Karpas-422 (cell line): ENCODE data around the gene RUNX1. TPM values are rescaled to one million over a fixed set of nuclear protein-coding genes. Genes with fewer than 3 reads are reported as not detected.

ENCODE experiments used
- DNase-seq: peaks from one replicate; pipeline ENCODE4 v3.0.0-alpha.2; 2015
- H2AFZ ChIP-seq: fragments of 200-600 bp; sonication (generic); 2 replicates; pipeline ENCODE4 v1.6.1; 2014; ENCODE audit warnings: antibody characterized with exemption, low read length, mixed read lengths
- H3K27ac ChIP-seq: fragments of 200-600 bp; sonication (generic); 2 replicates; pipeline ENCODE4 v1.5.1; 2014; ENCODE audit warnings: mild to moderate bottlenecking, low read length, moderate library complexity
- H3K27me3 ChIP-seq: fragments of 200-600 bp; sonication (generic); 2 replicates; pipeline ENCODE4 v1.6.1; 2014; ENCODE audit warnings: low read length, mixed read lengths
- H3K36me3 ChIP-seq: fragments of 200-600 bp; sonication (generic); 2 replicates; pipeline ENCODE4 v1.6.1; 2014; ENCODE audit warnings: low read length, mixed read lengths; ENCODE audit not compliant: insufficient read depth
- H3K4me1 ChIP-seq: fragments of 200-600 bp; sonication (generic); 2 replicates; pipeline ENCODE4 v1.6.1; 2014; ENCODE audit warnings: mild to moderate bottlenecking, low read length, mixed read lengths
- H3K4me2 ChIP-seq: fragments of 200-600 bp; sonication (generic); 2 replicates; pipeline ENCODE4 v1.6.1; 2014; ENCODE audit warnings: low read length, low read depth, mild to moderate bottlenecking; ENCODE audit not compliant: poor library complexity, severe bottlenecking
- H3K4me3 ChIP-seq: fragments of 200-600 bp; sonication (generic); 2 replicates; pipeline ENCODE4 v1.5.1; 2014; ENCODE audit warnings: mild to moderate bottlenecking, antibody characterized with exemption, low read length, mixed read lengths
- H3K79me2 ChIP-seq: fragments of 200-600 bp; sonication (generic); 2 replicates; pipeline ENCODE4 v1.6.1; 2014; ENCODE audit warnings: mild to moderate bottlenecking, low read length, mixed read lengths
- H3K9ac ChIP-seq: fragments of 200-600 bp; sonication (generic); 2 replicates; pipeline ENCODE4 v1.6.0; 2014; ENCODE audit warnings: low read length
- H3K9me2 ChIP-seq: fragments of 200-600 bp; sonication (generic), shearing (Covaris generic); replicated peaks from 2 replicates; pipeline ENCODE4 v1.6.0; 2014; ENCODE audit warnings: mild to moderate bottlenecking, low read length, moderate library complexity; ENCODE audit not compliant: insufficient read depth
- H3K9me3 ChIP-seq: fragments of 300-700, 200-600 bp; sonication (generic); 2 replicates; pipeline ENCODE4 v1.6.1; 2014; ENCODE audit warnings: low read length, mixed read lengths
- H4K20me1 ChIP-seq: fragments of 200-600 bp; sonication (generic); 2 replicates; pipeline ENCODE4 v1.6.1; 2014; ENCODE audit warnings: mild to moderate bottlenecking, antibody characterized with exemption, low read length, low read depth; ENCODE audit not compliant: insufficient read depth
- total RNA-seq: library from RNA; depleted of rRNA; stranded (reverse); fragments of >200 nt; shearing (Covaris generic); gene quantifications from 2 replicates; pipeline ENCODE4 v1.2.3, GENCODE V29; 2014; ENCODE audit warnings: low replicate concordance

Gene RUNX1
- total RNA-seq, 1 experiment from 2014 or later, result 20.5 TPM

- Histone ChIP-seq H3K9me3 (no peaks in the 10 kb centered on the region), H3K4me2 (no peak overlapping the region), H3K9ac (no peak overlapping the region), H3K27me3 (no peaks in the 10 kb centered on the region), H3K27ac (no peak overlapping the region), H4K20me1 (peaks cover 14% of the 10 kb centered on the region; the same call in 1 of the 2 replicates), H3K4me3 (no peak overlapping the region), H3K79me2 (peaks cover 83% of the 10 kb centered on the region), H3K36me3 (no peaks in the 10 kb centered on the region), H3K9me2 (no peaks in the 10 kb centered on the region), H3K4me1 (peaks cover 18% of the 10 kb centered on the region), H2AFZ (no peak overlapping the region)
- no peak for DNase-seq
Observed at GRCh38 chr21:35034203-35034926, 14.7 kb downstream of the RUNX1 start.

GRCh38 chr21:35032474-35033263 is 16.4 kb downstream of the RUNX1 start:
- H3K4me1 ChIP-seq, result peaks cover 28% of the 10 kb centered on the region
- no peak overlapping the region for H3K27ac ChIP-seq
- DNase-seq, result no peak
- no peak overlapping the region for H2AFZ ChIP-seq
- no peaks in the 10 kb centered on the region for H3K27me3 ChIP-seq
- H3K9ac ChIP-seq, result no peak overlapping the region
- no peaks in the 10 kb centered on the region for H3K36me3 ChIP-seq
- no peak overlapping the region for H3K4me3 ChIP-seq
- no peak overlapping the region for H3K4me2 ChIP-seq
- no peaks in the 10 kb centered on the region for H3K9me2 ChIP-seq
- H4K20me1 ChIP-seq, result peaks cover 18% of the 10 kb centered on the region; the same call in 1 of the 2 replicates
- H3K79me2 ChIP-seq, result peaks cover 79% of the 10 kb centered on the region
- no peaks in the 10 kb centered on the region for H3K9me3 ChIP-seq

- Histone ChIP-seq H2AFZ (no peak overlapping the region), H3K4me2 (peak overlapping the region; percentile 84), H3K36me3 (no peaks in the 10 kb centered on the region), H3K4me1 (peaks cover 51% of the 10 kb centered on the region), H3K79me2 (peaks cover 65% of the 10 kb centered on the region), H3K4me3 (no peak overlapping the region), H3K27me3 (no peaks in the 10 kb centered on the region), H3K9me3 (no peaks in the 10 kb centered on the region), H3K9ac (peak overlapping the region; percentile 72; the same call in 1 of the 2 replicates), H3K9me2 (no peaks in the 10 kb centered on the region), H3K27ac (peak overlapping the region; percentile 82), H4K20me1 (peaks cover 11% of the 10 kb centered on the region; the same call in 1 of the 2 replicates)
- DNase-seq, result no peak
Observed at GRCh38 chr21:35028451-35028978, 20.6 kb downstream of the RUNX1 start.

- H3K27ac ChIP-seq, result peak overlapping the region; percentile 82
Observed at GRCh38 chr21:35027563-35028450, 21.3 kb downstream of the RUNX1 start.

GRCh38 chr21:35026617-35027562 is 22.2 kb downstream of the RUNX1 start:
- H3K9me3 ChIP-seq, result no peaks in the 10 kb centered on the region
- no peaks in the 10 kb centered on the region for H3K9me2 ChIP-seq
- peaks cover 58% of the 10 kb centered on the region for H3K4me1 ChIP-seq
- peak overlapping the region; percentile 72 for H3K9ac ChIP-seq
- H3K36me3 ChIP-seq, result no peaks in the 10 kb centered on the region
- H3K27ac ChIP-seq, result peak overlapping the region; percentile 82
- no peaks in the 10 kb centered on the region for H3K27me3 ChIP-seq
- peak; percentile 90 for DNase-seq
- peak overlapping the region; percentile 84 for H3K4me2 ChIP-seq
- peaks cover 14% of the 10 kb centered on the region; the same call in 1 of the 2 replicates for H4K20me1 ChIP-seq
- peak overlapping the region; percentile 69 for H3K4me3 ChIP-seq
- H2AFZ ChIP-seq, result peak overlapping the region; percentile 57; the same call in 1 of the 2 replicates
- peaks cover 57% of the 10 kb centered on the region for H3K79me2 ChIP-seq

More at GRCh38 chr21:35027563-35028450, 21.3 kb downstream of the RUNX1 start:
- no peaks in the 10 kb centered on the region for H3K9me2 ChIP-seq
- peak overlapping the region; percentile 84 for H3K4me2 ChIP-seq
- peaks cover 56% of the 10 kb centered on the region for H3K4me1 ChIP-seq
- no peak for DNase-seq
- peak overlapping the region; percentile 72 for H3K9ac ChIP-seq
- peaks cover 62% of the 10 kb centered on the region for H3K79me2 ChIP-seq
- H3K27me3 ChIP-seq, result no peaks in the 10 kb centered on the region
- no peak overlapping the region for H2AFZ ChIP-seq
- no peaks in the 10 kb centered on the region for H3K9me3 ChIP-seq
- peaks cover 14% of the 10 kb centered on the region; the same call in 1 of the 2 replicates for H4K20me1 ChIP-seq
- no peaks in the 10 kb centered on the region for H3K36me3 ChIP-seq
- H3K4me3 ChIP-seq, result peak overlapping the region; percentile 69; the same call in 1 of the 2 replicates

- no peak for DNase-seq
- no peaks in the 10 kb centered on the region for H3K9me3 ChIP-seq
- H3K9ac ChIP-seq, result peak overlapping the region; percentile 72; the same call in 1 of the 2 replicates
- no peak overlapping the region for H2AFZ ChIP-seq
- no peaks in the 10 kb centered on the region for H3K9me2 ChIP-seq
- peaks cover 14% of the 10 kb centered on the region; the same call in 1 of the 2 replicates for H4K20me1 ChIP-seq
- peak overlapping the region; percentile 84 for H3K4me2 ChIP-seq
- peaks cover 63% of the 10 kb centered on the region for H3K4me1 ChIP-seq
- H3K79me2 ChIP-seq, result peaks cover 55% of the 10 kb centered on the region
- no peaks in the 10 kb centered on the region for H3K27me3 ChIP-seq
- H3K4me3 ChIP-seq, result peak overlapping the region; percentile 69
- no peaks in the 10 kb centered on the region for H3K36me3 ChIP-seq
- peak overlapping the region; percentile 82 for H3K27ac ChIP-seq
Observed at GRCh38 chr21:35026153-35026500, 23.0 kb downstream of the RUNX1 start.
